HG03457 (cell line): Measurements from ENCODE around the gene S100Z.
"Not testable (repeated sequence)": the region's sequence is repeated elsewhere in the genome, so short reads cannot be mapped to it uniquely, and the experiment has no call there.

ENCODE experiments used
- ATAC-seq: cut with Tn5 transposase; IDR thresholded peaks from one replicate; pipeline ENCODE4 v1.9.1; 2021; ENCODE audit warnings: moderate number of reproducible peaks; ENCODE audit not compliant: unreplicated experiment

The S100Z gene

DNA sequence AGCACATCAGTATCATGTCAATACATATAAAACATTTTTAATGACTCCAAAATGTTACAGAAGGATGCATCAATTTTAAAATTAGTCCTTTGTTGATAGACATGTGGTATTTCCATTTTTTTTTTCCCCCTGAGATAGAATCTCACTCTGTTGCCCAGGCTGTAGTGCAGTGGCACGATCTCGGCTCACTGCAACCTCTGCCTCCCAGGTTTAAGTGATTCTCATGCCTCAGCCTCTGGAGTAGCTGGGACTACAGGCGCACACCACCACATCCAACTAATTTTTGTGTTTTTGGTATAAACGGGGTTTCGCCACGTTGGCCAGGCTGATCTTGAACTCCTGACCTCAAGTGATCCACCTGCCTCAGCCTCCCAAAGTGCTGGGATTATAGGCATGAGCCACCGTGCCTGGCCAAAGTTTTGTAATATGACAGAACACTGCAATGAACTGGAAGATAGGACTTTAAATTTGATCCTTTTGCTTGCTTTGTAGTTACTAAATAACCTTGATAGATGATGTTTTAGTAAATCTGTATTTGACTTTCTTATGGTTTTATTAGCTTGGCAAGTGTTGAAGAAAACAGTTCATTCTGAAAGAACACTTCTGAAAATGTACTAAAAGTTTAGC is 27.6 kb upstream of the S100Z start:
- ATAC-seq = not testable (repeated sequence)

DNA sequence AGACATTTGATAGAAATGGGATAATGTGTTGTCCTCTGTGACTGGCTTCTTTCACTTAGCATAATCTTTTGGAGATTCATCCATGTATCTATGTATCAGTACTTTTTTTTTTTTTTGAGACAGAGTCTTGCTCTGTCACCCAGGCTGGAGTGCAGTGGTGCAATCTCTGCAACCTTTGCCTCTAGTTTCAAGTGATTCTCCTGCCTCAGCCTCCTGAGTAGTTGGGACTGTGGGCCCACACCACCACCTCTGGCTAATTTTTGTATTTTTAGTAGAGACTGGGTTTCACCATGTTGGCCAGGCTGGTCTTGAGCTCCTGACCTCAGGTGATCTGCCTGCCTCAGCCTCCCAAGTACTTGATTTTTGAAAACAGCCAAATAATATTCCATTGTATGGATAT is 23.4 kb upstream of the S100Z start:
- ATAC-seq = not testable (repeated sequence)

DNA sequence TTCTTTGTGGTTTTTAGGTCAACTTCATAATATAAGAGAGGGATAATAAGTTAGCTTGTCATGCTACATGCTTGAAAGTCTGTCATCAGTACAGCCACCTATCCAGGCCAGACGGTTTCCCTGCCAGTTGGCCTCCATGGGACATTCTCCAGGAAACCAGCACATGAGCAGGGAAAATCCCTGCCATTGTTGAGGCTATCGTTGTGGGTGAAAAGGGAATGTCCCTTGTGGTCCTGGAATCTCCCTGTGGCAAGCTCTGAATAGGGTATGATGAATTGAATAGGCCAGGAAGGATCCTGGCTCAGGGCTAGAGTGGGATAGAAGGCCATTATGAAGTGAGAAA is 18.7 kb upstream of the S100Z start:
- no peak for ATAC-seq

DNA sequence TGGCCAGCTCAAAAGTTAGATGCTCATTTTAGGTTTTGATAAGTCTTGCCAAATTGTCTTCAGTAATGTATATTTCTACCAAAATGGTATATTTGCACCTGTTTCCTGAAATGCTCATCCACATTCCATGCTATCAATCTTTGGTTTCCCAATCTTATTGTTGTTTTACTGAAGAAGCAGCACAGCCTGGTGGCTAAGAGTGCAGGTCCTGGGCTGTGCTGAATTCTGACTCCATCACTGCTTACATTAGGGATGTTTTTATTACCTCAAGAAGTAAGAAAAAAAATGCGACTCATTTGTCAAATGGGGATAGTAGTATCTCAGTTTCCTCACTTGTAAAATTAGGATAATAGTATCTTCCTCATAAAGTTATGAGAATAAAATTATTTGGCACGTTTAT is 13.6 kb upstream of the S100Z start:
- ATAC-seq = no peak

DNA sequence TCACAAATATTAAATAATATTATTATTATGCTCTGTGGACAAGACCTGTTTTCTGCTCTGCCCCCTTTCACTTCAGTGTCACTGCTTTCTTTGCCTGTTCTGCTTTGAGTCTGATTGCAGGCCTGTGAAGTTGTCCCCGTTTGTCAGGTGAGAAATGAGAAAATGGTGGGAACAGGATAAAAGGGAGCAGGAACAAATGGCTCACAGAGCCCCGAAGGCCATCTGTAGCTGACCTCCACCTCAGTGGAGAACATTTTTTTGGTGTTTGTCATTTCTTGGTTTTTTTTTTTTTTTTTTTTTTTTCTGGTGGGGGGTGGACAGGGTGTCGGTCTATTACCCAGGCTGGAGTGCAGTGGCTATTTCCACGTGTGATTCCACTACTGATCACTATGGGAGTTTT is 13.2 kb upstream of the S100Z start:
- no peak for ATAC-seq

DNA sequence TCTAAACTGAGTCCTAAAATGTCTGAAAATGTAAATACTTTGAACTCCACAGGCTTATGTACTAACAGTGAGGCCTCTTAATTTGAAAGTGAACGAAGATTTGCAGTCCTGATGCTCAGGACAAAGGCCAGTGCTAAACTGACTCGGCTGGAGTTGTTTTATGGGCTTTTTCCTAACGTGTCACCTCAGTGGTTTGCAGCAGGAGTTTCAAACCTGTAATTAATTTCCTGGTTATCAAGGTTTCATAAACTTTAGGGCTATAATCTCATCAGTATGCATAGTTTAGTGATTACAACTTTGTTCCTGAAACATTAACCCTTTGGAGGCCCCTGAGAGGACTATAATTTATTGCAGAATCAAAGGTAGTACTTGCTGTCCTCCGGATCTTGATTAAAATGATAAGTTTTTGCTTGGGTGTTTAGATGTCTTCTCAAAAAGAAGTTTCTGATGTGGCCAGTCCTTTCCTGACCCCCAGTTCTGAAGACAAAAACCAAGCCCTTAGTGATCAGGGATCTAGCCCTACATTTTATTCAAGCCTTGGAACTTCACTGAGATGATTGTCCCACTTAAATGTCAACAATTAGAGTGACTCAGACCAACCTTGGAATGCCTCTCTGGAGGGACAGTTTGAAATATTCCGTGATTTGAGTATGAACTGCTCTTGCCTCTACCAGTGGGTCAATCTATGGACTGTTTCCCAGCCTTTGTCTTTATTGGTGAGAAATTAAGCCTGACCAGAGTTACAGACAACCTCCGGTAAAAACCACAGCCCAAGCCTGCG is 11.1 kb upstream of the S100Z start:
- no peak for ATAC-seq

DNA sequence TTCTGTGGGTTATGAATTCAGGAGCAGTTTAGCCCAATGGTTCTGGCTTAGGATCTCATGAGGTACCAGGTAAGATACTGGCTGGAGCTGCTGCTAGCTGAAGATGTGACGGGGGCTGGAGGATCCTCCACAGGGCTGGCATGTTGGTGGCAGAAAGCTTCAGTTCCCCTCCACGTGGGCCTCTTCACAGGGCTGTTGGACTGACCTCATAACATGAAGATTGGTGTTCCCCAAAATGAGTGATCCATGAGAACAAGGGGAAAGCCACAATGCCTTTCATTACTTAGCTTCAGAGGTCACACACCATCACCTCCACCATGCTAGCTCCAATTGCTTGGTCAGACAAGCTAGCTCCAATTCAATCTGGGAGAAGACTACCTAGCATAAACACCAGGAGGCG is 8.5 kb upstream of the S100Z start:
- ATAC-seq = no peak

DNA sequence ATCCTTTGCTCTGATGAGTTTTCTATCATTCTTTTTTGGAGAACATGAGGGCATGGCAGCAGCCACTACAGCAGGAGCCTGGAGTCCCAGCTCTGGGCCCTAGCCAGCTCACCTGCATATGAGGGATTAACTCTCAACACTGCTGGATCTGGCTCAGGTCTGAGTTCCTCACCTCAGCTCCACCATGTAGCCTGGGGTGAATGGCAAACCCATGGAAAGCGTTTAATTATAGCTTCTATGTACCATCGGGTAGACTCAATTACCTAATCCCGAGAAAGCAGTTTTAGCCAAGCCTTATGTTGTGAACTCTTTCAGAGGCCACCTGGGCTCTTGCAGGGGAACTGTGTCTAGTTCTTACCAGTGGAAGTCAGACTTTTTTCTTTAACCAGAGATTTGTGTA is 3.9 kb upstream of the S100Z start:
- ATAC-seq = no peak

DNA sequence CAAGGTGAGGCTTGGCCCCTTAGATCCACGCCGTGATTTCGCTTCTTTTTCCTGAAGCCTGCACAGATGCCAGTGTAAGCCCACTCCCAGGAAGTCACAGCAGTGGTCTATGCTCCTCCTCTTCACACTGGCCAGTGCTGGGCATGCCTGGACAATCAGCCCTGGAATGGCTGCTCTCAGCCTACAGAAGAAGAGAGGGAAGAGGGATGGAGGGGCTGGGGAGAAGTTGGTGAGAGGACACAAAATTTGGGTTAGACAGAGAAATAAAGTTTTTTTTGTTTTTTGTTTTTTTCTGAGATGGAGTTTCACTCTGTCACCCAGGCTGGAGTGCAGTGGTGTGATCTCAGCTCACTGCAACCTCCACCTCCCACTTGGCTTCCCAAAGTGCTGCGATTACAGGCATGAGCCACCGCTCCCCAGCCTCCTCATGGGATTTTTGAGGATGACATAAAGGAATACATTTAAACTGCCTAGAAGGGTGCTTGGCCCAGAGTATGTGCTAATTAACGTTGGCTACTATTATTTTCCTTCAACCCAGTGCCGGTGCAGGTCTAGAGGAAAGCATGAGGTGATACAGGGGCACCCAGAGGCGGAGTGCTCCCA is 830 bp downstream of the S100Z start:
- ATAC-seq = no peak

DNA sequence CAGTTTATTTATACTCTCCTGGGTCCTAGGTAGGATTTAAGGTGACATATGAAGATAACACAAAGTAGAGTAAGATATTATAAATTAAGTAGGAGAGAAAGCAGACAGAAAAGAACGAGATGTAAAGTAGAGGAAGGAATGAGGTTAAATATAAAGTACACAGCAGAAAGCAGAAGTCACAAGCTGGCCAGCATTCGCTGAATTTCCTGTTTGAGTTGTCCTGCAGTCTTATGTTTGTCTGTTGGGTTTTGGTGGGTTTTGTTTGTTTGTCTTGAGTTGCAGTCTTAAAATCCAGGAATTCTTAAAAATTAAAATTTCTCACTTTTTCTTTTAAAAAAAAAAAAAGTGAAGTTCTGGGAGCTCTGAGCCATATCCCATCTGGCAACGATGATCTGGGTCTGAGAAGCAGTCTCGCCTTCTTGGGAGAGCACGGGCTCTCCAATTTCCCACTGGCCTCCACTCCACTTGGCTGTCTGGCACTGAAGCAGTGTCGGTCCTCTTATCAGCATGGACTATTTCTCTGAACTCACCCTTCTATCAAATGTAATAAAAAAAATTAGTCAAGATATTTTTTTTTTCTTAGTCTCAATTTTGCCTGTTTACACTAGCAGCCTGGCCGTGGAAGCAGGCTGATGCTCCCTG is 2.0 kb downstream of the S100Z start:
- no peak for ATAC-seq

DNA sequence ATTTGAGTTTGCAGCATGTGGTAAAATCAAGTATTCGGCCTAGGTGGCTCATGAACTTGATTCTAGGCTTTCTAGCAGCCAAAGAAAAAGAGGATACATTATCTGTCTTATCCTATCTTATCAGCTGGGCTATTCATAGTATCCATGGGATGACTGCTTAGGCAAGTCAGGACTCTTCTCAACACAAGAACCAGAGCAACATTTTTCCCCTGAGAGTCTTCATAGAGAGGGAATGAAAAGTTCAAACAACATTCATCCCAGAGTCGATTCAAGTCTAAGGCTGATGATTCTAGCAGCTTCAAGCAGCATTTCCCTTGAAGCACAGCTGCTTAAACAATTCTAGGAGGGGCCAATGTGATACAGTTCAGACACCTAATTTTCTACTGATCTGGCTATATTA is 3.0 kb downstream of the S100Z start:
- ATAC-seq = no peak

DNA sequence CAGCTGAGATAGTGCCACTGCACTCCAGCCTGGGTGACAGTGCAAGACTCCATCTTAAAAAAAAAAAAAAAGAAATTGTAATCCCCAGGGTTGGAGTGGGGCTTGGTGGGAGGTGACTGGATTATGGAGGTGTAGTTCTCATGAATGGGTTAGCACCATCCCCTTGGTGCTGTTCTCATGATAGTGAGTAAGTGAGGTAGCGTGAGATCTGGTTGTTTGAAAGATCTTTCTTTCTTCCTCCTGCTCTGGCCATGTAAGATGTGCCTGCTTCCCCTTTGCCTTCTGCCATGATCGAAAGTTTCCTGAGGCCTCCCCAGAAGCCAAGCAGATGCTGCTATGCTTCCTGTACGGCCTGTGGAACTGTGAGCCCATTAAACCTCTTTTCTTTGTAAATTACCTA is 3.9 kb downstream of the S100Z start:
- ATAC-seq = not testable (repeated sequence)

DNA sequence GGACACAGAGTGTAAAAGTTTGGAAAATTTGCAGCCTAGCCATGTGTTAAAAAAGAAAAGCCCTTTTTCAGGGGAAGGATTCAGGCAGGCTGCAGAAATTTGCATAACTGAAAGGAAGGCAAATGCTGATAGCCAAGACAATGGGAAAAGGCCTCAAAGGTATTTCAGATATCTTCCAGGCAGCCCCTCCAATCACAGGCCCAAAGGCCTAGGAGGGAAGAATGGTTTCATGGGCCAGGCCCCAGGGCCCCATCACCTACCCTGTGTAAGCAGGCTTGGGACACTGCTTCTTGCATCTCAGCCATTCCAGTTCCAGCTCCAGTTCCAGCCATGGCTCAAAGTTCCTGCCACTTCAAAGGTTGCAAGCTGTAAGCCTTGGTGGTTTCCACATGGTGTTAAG is 4.8 kb downstream of the S100Z start:
- no peak for ATAC-seq

DNA sequence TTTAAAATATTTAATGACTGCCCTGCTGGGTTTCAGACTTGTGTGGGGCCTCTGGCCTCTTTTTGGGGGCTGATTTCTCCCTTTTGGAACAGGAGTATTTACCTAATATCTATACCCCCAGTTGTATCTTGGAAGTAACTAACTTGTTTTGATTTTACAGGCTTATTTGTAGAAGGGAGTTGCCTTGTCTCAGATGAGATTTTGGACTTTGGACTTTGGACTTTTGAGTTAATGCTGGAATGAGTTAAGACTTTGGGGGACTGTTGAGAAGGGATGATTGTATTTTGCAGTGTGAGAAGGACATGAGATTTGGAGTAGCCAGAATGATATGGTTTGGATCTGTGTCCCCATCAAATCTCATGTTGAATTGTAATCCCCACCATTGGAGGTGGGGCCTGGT is 5.7 kb downstream of the S100Z start:
- ATAC-seq = not testable (repeated sequence)

DNA sequence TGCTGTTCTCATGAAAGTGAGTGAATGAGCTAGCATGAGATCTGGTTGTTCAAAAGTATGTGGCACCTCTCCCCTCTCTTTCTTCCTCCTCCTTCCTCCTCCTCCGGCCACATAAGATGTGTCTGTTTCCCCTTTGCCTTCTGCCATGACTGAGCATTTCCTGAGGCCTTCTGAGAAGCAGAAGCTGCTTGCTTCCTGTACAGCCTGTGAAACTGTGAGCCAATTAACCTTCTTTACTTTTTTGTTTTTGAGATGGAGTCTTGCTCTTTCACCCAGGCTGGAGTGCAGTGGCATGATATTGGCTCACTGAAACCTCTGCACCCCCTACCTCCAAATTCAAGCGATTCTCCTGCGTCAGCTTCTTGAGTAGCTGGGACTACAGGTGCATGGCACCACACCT is 6.1 kb downstream of the S100Z start:
- ATAC-seq = no peak

DNA sequence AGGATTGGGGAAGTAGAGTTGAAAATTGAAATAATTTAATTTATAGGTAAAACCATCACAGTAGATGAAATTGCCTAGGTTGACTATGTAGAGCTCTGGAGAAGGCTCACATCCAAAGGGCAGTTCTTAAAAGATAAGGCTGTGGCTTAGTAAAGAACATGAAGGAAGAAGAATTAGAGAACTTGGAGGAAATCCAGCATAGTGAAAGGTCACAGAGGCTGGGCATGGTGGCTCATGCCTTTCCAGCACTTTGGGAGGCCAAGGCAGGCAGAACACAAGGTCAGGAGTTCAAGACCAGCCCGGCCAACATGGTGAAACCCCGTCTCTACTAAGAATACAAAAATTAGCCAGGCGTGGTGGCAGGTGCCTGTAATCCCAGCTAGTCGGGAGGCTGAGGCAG is 7.0 kb downstream of the S100Z start:
- not testable (repeated sequence) for ATAC-seq

DNA sequence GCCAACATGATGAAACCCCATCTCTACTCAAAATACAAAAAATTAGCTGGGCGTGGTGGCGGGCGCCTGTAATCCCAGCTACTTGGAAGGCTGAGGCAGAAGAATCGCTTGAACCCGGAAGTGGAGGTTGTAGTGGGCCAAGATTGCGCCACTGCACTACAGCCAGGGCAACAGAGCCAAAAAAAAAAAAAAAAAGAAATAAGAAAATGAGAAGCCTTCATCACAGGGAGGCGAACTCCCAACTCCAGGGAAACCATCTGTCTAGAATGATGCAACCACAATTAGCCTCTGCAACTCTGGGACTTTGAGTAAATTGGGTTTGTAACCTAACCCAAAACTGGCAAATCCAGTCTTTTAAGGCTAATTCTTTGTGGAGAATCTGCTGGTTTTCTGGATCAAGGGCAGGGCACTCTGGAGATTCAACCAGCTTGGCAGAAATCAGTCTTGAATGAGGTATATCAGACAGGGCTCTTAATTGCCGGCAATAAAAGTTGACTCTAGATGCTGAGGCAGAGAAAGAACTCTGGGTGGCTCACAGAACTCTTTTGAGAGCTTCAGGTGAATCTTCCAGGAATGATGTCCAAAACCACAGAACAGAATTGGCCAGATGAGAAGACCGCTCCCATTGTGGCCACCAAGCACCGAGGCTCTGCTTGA is 9.9 kb downstream of the S100Z start:
- no peak for ATAC-seq

DNA sequence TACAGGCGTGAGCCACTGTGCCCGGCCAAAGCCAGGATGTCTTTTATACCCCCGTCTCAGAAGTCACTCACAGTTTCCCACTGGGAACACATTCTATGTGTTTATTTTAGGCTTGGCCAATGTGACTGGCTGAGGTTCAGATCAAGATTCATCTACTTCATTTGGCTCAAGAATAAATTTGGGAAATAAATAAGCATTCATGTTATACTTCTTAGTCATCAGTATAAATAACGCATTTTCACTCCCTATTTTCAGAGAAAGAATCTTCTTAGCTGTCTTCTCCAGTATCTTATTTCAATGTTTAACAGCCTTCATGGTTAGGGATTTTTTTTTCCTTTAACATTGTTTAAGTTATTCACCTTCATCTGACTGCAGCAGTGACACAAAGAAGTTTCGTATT is 11.8 kb downstream of the S100Z start:
- ATAC-seq = no peak

DNA sequence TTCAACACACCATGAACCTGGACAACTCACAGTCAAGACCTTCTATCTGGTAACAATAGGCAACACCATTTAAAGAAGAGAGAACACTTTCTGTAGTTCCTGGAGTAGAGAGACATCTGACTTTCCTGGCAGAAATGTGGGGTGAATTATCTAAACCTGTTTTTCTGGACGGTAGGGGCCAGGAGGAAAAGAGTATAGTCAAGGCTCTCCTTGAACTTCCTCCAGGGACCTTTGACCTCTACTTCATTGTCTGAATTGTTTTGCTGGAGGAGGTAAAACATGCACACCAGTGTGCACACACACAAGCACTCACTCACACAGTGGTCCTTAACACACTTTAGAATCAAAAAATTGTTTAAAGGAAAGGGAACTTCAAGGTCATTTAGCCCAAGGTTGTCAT is 13.2 kb downstream of the S100Z start:
- ATAC-seq = no peak

DNA sequence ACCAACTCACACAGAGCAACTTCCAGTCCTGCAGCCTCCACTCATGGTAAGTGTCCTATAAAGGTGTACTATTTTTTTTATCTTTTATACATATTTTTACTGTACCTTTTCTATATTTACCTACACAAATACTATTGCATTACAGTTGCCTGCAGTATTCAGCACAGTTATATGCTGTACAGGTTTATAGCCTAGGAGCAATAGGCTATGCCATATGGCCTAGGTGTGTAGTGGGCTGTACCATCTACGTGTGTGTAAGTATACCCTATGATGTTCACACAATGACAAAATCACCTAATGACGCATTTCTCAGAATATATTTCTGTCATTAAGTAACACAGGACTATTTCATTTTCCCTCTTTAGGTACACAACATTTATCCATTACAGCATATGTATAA is 16.7 kb downstream of the S100Z start:
- no peak for ATAC-seq

DNA sequence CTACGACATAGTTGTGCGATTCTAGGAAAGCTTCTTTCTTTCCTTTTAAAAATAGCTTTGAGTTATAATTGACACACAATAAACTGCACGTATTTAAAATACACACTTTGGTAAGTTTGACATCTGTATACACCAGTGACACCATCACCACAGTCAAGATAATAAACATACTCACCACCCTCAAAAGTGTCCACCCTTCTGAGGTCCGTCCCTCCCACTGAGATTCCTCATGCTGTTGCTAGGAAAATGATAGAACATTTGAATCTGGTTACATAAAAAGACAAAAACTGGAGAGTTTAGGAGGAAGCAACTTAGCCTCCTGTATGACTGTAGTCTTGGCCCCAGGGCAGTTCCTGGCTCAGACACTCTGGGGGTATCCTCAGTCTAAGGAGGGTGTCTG is 17.2 kb downstream of the S100Z start:
- ATAC-seq = no peak
